SHP77 treated with DMSO at 0.1 percent for 48 hours (cell line): ENCODE measurements around the gene RSPO1.

Experiments
- DNase-seq: peaks from one replicate; lab custom pipeline; 2025; lab: John Stamatoyannopoulos, UW

RSPO1 gene

GRCh38 chr1:37564892-37565291 is 69.8 kb downstream of the RSPO1 start:
- no peak for DNase-seq

GRCh38 chr1:37562984-37563383 is 71.7 kb downstream of the RSPO1 start:
- no peak for DNase-seq
